GM21360 (cell line): ENCODE data around the gene TASP1.

Experiments
- ATAC-seq: cut with Tn5 transposase; IDR thresholded peaks from one replicate; pipeline ENCODE4 v1.9.1; 2021; ENCODE audit warnings: mild to moderate bottlenecking, moderate library complexity; ENCODE audit not compliant: unreplicated experiment

The TASP1 gene

GRCh38 chr20:13574071-13574470 is 64.7 kb downstream of the TASP1 start:
- ATAC-seq, result no peak

GRCh38 chr20:13571662-13572061 is 67.1 kb downstream of the TASP1 start:
- no peak for ATAC-seq

GRCh38 chr20:13567663-13568062 is 71.1 kb downstream of the TASP1 start:
- no peak for ATAC-seq

- no peak for ATAC-seq
Observed at GRCh38 chr20:13563854-13564253, 74.9 kb downstream of the TASP1 start.

- ATAC-seq, result no peak
Observed at GRCh38 chr20:13554706-13555105, 84.0 kb downstream of the TASP1 start.

GRCh38 chr20:13554076-13554475 is 84.7 kb downstream of the TASP1 start:
- ATAC-seq, result no peak

- no peak for ATAC-seq
Observed at GRCh38 chr20:13552061-13552460, 86.7 kb downstream of the TASP1 start.

GRCh38 chr20:13549451-13549850 is 89.3 kb downstream of the TASP1 start:
- no peak for ATAC-seq

GRCh38 chr20:13546497-13547131 is 92.1 kb downstream of the TASP1 start:
- ATAC-seq, result peak; percentile 83

- ATAC-seq, result no peak
Observed at GRCh38 chr20:13545790-13546189, 92.9 kb downstream of the TASP1 start.

GRCh38 chr20:13543783-13544182 is 94.9 kb downstream of the TASP1 start:
- ATAC-seq, result no peak

- no peak for ATAC-seq
Observed at GRCh38 chr20:13535627-13536026, 103.1 kb downstream of the TASP1 start.

- ATAC-seq, result no peak
Observed at GRCh38 chr20:13533946-13534345, 104.8 kb downstream of the TASP1 start.

- no peak for ATAC-seq
Observed at GRCh38 chr20:13530146-13530545, 108.6 kb downstream of the TASP1 start.

GRCh38 chr20:13526551-13526950 is 112.2 kb downstream of the TASP1 start:
- no peak for ATAC-seq

- ATAC-seq, result no peak
Observed at GRCh38 chr20:13525225-13525940, 113.3 kb downstream of the TASP1 start.

GRCh38 chr20:13524339-13524738 is 114.4 kb downstream of the TASP1 start:
- ATAC-seq, result no peak

GRCh38 chr20:13517831-13518230 is 120.9 kb downstream of the TASP1 start:
- ATAC-seq, result no peak

- ATAC-seq, result no peak
Observed at GRCh38 chr20:13515796-13516558, 122.8 kb downstream of the TASP1 start.

- ATAC-seq, result no peak
Observed at GRCh38 chr20:13515291-13515690, 123.4 kb downstream of the TASP1 start.

GRCh38 chr20:13510837-13511488 is 127.8 kb downstream of the TASP1 start:
- ATAC-seq, result no peak
